LNCaP clone FGC (cell line): ENCODE data around the gene ADAM11.
"Not testable (repeated sequence)": the region's sequence is repeated elsewhere in the genome, so short reads cannot be mapped to it uniquely, and the experiment has no call there.

Source experiments
- DNase-seq: peaks from one replicate; pipeline ENCODE4 v3.0.0-alpha.2; 2011; ENCODE audit warnings: low read depth
- H3K4me3 ChIP-seq: 2 replicates; pipeline ENCODE4 v1.5.1; 2011; ENCODE audit warnings: mild to moderate bottlenecking, low read depth, low read length, control low read depth
- CTCF ChIP-seq: IDR thresholded peaks from 2 replicates; pipeline ENCODE4 v1.5.1; 2012; ENCODE audit warnings: mild to moderate bottlenecking; ENCODE audit not compliant: control insufficient read depth, insufficient read depth; ENCODE audit errors: extremely low read depth

Gene ADAM11

GRCh38 chr17:44797802-44798201, 39.0 kb downstream of the ADAM11 start:
- DNase-seq: no peak
- no peak for TF ChIP-seq CTCF
- H3K4me3 ChIP-seq: no peak overlapping the region

GRCh38 chr17:44798356-44798755, 39.6 kb downstream of the ADAM11 start:
- no peak overlapping the region for H3K4me3 ChIP-seq
- no peak for DNase-seq
- no peak for TF ChIP-seq CTCF

DNA sequence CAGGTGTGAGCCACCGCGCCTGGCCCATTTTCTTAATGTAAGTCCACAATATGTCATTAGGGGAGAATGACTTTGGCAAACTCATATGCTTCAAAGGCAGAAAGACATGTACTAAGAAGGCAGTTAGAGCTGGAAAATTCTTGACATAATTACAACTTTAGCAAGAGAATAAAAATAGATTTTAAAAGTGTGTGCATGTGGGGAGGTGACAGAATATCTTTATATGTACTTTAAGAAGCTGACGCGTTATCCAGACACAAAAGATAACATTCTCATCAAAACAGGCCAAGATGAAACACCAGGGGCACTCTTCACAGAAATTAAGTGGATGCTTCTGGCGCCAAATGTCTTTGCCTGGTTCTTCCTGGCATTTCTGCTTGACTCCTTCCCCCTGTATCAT, 43.1 kb downstream of the ADAM11 start:
- no peak for DNase-seq
- TF ChIP-seq CTCF: no peak
- no peak overlapping the region for H3K4me3 ChIP-seq

DNA sequence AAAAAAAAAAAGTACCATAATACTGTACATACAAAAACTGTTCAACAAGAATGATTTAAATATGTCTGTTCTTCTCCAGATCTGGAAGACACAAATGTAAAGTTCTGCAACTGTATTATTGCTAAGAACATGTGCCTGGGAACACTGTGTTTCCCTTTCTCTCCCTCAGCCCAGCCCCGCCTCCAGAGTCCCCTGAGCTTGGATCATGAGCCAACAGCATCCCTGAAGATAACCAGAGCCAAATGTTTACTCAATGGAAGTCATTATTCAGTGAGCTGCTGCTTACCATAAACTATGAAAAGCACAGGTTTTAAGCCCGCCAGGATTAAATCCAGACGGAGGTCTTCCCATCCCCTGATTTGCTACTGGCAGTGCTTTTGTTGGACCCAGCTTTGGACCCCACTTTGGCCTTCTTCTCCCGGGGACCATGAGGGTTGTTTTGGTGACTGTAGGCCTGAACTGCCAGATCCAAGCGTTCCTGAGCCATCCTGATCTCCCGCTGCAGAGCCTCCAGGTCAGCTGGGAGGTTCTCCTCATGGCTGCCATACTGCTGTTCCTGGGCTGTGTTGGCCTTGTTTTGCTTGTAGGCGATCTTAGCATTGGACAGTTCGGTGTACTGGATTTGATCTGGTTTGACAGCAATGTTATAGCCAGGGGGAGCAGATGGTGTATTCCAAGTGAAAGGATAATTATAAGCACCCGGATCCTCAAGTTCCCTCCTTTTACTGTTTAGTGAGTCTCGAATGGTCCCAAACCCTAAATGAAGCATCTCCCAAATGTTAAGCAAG, 45.7 kb downstream of the ADAM11 start:
- TF ChIP-seq CTCF: no peak
- H3K4me3 ChIP-seq: no peak overlapping the region
- DNase-seq: no peak

GRCh38 chr17:44807093-44807816, 48.5 kb downstream of the ADAM11 start:
- H3K4me3 ChIP-seq: no peak overlapping the region
- TF ChIP-seq CTCF: no peak
- no peak for DNase-seq

GRCh38 chr17:44807817-44808155, 49.0 kb downstream of the ADAM11 start:
- H3K4me3 ChIP-seq: no peak overlapping the region
- no peak for DNase-seq
- no peak for TF ChIP-seq CTCF

- no peak for TF ChIP-seq CTCF
- no peak overlapping the region for H3K4me3 ChIP-seq
- no peak for DNase-seq
Measured at GRCh38 chr17:44808156-44808555, 49.4 kb downstream of the ADAM11 start.

- not testable (repeated sequence) for DNase-seq, H3K4me3 ChIP-seq
Measured at GRCh38 chr17:44808656-44809388, 50.0 kb downstream of the ADAM11 start.
